GM20431 (cell line): ENCODE data around the gene CAMK2A.

Experiments used
- in situ Hi-C: fragments of 300-500 bp; cut with MseI, MboI; formaldehyde crosslinking; loops from one replicate; pipeline ENCODE4 v1.15.0; 2020; ENCODE audit warnings: low sequenced_read_pairs; ENCODE audit not compliant: unreplicated experiment

CAMK2A gene

GRCh38 chr5:150317048-150318003 lies 27.8 kb upstream of the CAMK2A start:
- in situ Hi-C loops = no loop called here

DNA sequence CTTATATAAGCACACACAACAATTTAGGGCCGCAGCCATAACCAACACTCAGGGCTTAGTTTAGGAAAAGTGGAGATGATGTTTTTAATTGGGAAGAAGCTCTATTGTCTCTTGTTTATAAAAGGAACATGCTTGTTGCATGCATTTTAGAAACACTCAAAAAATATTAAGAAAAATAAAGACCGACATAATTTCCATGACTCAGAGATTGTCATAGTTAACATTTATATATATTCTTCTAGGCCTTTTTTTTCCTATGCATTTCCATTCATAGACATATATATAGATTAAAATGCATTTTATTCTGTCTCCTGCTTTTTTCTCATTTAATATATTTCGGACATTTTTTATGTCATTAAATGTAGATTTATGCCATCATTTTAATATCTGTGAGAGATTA lies 26.7 kb upstream of the CAMK2A start:
- in situ Hi-C loops = no loop called here

GRCh38 chr5:150315245-150315644 lies 25.7 kb upstream of the CAMK2A start:
- in situ Hi-C loops = no loop called here

- in situ Hi-C loops = no loop called here
These were observed 24.5 kb upstream of the CAMK2A start for GRCh38 chr5:150313921-150314716.

DNA sequence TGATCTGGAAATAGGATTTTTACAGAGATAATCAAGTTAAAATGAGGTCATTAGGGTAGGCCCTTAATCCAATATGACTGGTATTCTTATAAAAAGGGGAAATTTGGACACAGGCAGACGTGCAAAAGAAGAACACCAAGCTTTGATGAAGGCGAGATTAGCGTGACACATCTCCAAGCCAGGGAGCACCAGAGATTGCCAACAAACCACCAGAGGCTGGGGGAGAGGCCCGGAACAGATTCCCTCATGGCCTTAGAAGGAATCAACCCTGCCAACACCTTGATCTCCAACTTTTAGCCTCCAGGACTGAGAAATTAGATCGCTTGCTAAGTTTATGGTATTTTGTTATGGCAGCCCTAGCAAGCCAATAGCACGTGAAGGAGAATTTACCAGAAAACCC lies 23.9 kb upstream of the CAMK2A start:
- in situ Hi-C loops = no loop called here

DNA sequence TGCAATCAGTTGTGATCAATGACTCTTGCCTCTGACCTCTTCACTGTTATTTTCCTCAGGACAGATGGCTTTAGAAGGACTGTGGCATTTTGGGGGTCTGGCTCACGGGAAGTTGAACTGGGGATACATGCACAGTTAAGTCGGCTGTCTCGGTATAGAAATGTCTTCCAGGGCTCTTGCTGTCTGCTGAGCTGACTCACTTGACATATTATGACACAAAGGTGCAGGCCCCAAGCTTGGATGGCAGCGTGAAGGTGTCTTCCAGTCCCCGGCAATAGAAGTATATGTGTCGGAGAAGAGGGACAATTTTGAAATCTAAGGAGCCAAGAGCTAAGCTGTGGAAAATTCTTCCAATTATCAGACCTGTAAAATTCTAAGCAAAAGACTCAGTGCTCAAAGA lies 22.9 kb upstream of the CAMK2A start:
- in situ Hi-C loops = no loop called here

DNA sequence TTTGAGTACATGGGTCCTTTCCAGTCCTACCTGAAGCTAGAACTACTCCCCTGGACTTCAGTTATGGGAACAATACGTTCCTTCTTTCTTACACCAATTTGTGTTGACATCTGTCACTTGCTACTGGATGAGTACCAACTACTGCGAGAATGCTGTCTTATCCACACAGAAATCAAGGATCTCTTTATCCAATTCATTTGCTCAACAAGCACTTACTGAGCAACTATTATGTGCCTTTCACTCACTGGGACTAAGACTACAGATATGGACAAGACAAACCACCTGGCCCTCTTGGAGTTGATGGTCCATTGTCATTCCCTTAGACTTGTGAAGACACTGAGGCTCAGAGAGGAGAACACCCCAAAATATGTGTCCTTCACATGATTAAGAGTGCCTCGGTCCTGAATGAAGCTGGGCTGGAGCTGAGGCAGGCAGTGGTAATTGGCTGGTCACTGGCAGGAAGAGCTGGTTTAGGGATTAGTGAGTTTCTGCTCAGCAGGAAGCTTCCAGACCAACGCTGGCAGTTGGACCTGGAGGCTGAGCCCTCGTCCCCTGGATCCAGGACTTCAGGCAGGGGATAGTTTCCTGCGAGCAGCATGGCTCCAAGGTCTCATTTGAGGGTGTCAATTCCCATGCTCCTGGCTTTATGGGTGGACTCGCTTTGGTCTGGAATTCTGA lies 21.6 kb upstream of the CAMK2A start:
- in situ Hi-C loops = no loop called here

DNA sequence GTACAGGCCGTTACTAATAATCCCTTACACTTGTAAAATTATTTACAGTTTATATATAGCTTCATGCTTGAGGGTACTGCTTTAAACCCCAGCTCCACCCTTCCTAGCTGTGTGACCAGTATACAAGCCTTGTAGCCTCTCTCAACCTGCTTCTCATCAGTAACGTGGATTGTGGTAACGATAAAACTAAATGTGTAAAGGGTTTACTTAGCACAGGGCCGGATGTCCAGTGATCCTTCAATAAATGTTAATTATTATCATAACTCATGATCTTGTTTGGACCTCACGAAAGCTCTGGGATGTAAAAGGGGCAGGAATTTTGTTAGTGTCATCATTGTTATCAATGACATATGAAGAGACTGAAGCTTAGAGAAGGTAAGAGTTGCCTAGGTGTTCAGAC lies 20.7 kb upstream of the CAMK2A start:
- in situ Hi-C loops = no loop called here

- in situ Hi-C loops = no loop called here
These were observed 20.3 kb upstream of the CAMK2A start for GRCh38 chr5:150309886-150310239.

- in situ Hi-C loops = no loop called here
These were observed 19.7 kb upstream of the CAMK2A start for GRCh38 chr5:150309101-150309885.

DNA sequence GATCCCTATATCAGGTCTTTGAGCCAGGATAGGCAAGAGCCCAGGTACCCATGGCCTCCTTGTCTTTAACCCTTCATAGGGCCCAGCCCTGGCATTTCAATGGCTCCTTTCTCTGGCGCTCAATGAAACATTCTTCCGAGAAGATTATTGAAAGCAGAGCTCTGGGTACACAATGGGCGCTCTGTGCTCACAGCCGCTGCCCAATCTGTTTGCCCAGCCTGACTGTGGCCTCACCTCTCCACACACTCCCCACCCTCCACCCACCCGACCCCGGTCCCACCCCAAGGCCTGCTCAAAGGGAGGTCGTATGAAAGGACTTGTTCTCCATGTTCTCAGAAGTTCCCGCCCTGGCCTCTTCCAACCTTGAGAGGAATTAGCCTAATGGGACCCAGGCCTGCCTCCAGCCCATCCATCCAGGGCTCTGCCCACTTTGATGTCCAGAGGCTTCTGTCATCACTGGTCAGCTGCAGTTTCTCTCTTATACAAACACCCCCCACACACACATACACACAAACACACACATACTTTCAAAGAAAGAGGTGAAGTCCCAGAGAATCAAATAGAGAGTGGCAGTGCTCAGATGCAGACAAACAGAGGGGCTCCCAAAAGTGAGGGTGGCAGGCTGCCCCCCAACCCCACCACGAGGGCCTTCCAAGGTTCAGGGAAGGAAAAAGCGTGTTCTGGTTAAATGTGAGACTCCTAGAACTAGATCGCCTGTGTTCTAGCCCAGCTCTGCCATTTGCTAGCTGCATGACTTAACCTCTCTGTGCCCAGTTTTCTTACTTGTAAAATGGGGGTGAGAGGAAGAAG lies 18.2 kb upstream of the CAMK2A start:
- in situ Hi-C loops = no loop called here

GRCh38 chr5:150306775-150307174 lies 17.2 kb upstream of the CAMK2A start:
- in situ Hi-C loops = no loop called here

DNA sequence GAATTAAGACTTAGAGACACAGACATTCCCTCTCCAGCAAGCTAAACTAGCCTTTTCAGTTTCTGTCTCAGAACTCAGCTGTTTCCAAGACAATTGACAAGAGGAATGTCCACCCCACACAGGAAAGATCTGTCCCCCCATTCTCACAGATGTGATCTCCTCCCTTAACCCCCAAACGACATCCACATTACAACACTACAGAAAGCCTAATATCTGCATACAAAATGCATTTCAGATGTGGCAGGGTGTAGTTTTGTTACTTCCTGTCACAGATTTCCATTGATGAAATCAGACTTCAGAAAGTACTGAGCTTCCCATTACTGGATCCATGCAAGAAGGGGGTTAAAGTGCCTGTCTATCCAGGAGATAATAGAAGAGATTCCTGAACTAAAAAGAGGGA lies 16.0 kb upstream of the CAMK2A start:
- in situ Hi-C loops = no loop called here

- in situ Hi-C loops = no loop called here
These were observed 15.5 kb upstream of the CAMK2A start for GRCh38 chr5:150305095-150305494.

DNA sequence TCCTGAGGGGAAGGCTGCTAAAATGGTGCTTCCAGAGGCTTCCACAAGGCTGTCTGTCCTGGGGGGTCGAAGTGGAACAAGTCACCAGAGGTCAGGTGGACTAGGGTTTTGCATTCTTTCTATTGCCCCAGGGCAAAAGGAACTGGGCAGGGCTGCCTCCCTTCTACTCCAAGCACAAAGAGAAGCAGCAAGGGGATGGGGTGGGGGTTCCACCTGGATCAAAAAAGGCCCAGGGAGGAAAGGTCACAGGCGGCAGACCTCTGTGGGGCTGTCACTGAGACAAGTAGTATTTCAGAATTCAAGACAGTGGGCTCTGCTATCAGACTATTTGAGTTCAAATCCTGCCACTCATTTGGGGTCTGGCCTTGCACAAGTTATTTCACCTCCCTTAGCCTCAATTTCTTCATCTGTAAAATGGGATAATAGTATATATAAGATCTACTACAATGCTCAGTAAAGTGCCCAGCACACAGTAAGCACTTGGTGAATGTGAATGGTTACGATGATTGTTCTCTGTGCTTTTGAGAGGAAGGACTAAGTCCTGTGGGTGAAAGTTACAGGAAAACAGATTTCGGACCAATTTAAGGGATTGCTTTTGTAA lies 15.0 kb upstream of the CAMK2A start:
- in situ Hi-C loops = no loop called here

- in situ Hi-C loops = no loop called here
These were observed 14.2 kb upstream of the CAMK2A start for GRCh38 chr5:150303660-150304386.

DNA sequence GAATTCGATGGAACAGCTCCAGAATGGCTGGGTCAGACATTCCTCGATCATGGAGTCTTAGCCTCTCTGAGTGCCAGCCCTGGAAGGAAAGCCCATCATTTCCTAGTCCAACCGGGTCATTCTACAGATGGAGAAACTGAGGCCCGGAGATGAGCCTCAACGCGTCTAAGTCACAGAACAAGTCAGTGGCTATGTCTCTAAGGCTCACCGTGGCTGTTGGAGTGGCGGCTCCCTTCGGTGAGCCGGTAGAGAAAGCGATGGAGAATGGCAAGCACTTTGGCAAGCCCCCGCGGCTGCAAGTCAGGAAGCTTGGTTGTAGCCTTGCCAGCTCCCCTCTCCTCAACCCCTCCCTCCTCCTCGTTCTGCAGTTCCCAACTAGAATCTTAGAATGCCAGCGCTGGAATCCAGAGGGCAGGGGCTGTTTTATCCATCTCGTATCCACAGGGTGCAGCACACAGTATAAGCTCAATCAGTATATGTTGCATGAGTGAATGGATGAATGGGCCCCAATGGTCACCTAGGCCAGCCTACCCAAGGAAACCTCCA lies 13.6 kb upstream of the CAMK2A start:
- in situ Hi-C loops = no loop called here
